HG03565 (cell line): ENCODE results near the gene MYOZ1.

ENCODE experiments used
- ATAC-seq: cut with Tn5 transposase; IDR thresholded peaks from one replicate; pipeline ENCODE4 v1.9.1; 2021; ENCODE audit warnings: mild to moderate bottlenecking, moderate library complexity; ENCODE audit not compliant: unreplicated experiment

Gene MYOZ1

GRCh38 chr10:73601486-73601921 is 39.8 kb downstream of the MYOZ1 start:
- ATAC-seq: no peak

- no peak for ATAC-seq
Observed at GRCh38 chr10:73597346-73597745, 43.9 kb downstream of the MYOZ1 start.

- ATAC-seq: no peak
Observed at GRCh38 chr10:73593812-73594211, 47.5 kb downstream of the MYOZ1 start.

GRCh38 chr10:73593110-73593509 is 48.2 kb downstream of the MYOZ1 start:
- ATAC-seq: no peak

GRCh38 chr10:73591935-73592699 is 49.2 kb downstream of the MYOZ1 start:
- no peak for ATAC-seq

- ATAC-seq: no peak
Observed at GRCh38 chr10:73590881-73591799, 50.1 kb downstream of the MYOZ1 start, which contains the start of gene USP54. TSS of gene USP54 (minus strand) at chr10:73591342. CDS start at chr10:73575658, 15,684 bp downstream.

GRCh38 chr10:73589563-73590126 is 51.6 kb downstream of the MYOZ1 start:
- ATAC-seq: no peak

GRCh38 chr10:73588656-73589055 is 52.6 kb downstream of the MYOZ1 start:
- ATAC-seq: no peak

DNA sequence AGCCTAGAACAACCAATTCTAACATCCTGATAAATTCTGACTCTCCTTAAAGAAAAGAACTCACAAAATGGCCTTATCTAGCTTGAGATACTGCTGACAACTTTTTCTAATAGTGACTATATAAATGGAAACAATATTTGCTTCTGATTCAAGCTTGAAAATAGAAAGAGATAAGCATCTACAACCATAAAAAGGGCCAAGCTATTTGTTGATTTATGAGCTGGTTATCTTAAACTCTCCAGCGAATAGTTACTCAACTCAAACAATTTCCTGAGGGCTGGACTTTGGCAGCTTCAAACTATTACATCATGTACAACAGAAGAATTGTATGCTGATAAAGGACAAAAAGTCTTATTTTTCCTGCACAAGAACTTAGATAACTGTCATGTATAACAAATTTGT is 54.7 kb downstream of the MYOZ1 start:
- ATAC-seq: no peak

GRCh38 chr10:73585327-73585726 is 55.9 kb downstream of the MYOZ1 start:
- ATAC-seq: no peak

DNA sequence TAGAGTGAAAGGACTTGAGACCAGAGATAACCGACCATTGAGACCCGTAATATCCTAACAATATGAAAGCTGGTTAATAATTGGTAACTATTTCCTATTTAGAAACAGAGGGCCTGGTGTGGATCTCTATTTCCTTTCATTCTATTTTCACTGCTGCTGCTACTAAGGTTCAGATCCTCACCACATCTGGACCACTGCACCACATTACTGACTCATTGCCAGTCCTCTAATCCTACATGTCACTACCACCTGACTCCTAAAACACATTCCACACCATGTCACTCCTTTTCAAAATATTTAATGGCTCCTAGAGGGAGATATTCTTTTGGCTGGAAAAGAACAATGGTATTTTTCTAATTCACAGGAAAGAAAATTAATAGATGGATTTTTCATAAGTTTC is 56.5 kb downstream of the MYOZ1 start:
- ATAC-seq: no peak

DNA sequence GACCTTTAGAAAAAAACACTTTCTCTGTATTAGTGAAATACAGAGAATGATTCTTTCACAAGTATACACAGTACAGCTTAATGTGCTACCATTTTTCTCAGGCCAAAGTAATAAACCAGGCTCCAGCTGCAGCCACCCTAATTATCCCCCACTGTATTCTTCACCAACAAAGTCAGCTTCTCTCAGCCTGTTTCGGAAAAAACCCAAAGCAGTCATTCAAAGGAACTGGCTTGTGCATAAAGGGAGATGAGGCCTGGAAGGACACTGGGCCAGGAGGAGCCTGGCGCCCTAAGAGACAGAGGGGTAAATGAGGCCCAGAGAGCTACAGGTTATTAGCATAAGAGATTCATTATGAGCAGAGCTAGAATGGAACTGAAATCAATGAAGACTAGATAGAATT is 59.4 kb downstream of the MYOZ1 start:
- ATAC-seq: no peak
